Parathyroid adenoma (tissue), 2 donors: ENCODE data around the gene POLR3GL.

Experiments used
- H2AFZ ChIP-seq: fragments of 300-600 bp; sonication (generic); one replicate; pipeline ENCODE4 v1.7.0; 2017; ENCODE audit warnings: antibody characterized with exemption, mild to moderate bottlenecking
- H3K27ac ChIP-seq: fragments of 300-600 bp; sonication (generic); one replicate; pipeline ENCODE4 v1.7.0; 2017
- H3K27me3 ChIP-seq: fragments of 300-600 bp; sonication (generic); one replicate; pipeline ENCODE4 v1.7.0; 2017; ENCODE audit warnings: low read length; ENCODE audit not compliant: control insufficient read depth, insufficient read depth
- H3K36me3 ChIP-seq: fragments of 300-600 bp; sonication (generic); one replicate; pipeline ENCODE4 v1.7.0; 2017; ENCODE audit warnings: low read length; ENCODE audit not compliant: control insufficient read depth, insufficient read depth
- H3K4me1 ChIP-seq: fragments of 300-600 bp; sonication (generic); one replicate; pipeline ENCODE4 v1.7.0; 2017; ENCODE audit warnings: control low read depth
- H3K4me2 ChIP-seq: fragments of 300-600 bp; sonication (generic); one replicate; pipeline ENCODE4 v1.7.0; 2017; ENCODE audit warnings: low read length
- H3K4me3 ChIP-seq: fragments of 300-600 bp; sonication (generic); one replicate; pipeline ENCODE4 v1.7.0; 2017; ENCODE audit warnings: low read depth, low read length
- H3K79me2 ChIP-seq: fragments of 300-600 bp; sonication (generic); one replicate; pipeline ENCODE4 v1.7.0; 2017; ENCODE audit warnings: control low read depth
- H3K9ac ChIP-seq: fragments of 300-600 bp; sonication (generic); one replicate; pipeline ENCODE4 v1.7.0; 2017; ENCODE audit warnings: mild to moderate bottlenecking
- H3K9me3 ChIP-seq: fragments of 300-600 bp; sonication (generic); one replicate; pipeline ENCODE4 v1.7.0; 2017; ENCODE audit warnings: low read length; ENCODE audit not compliant: control insufficient read depth
- CTCF ChIP-seq: fragments of 300-600 bp; sonication (generic); IDR thresholded peaks from one replicate; pipeline ENCODE4 v1.7.0; 2017; ENCODE audit warnings: antibody characterized with exemption, mild to moderate bottlenecking
- donor health status: primary hyperparathyroidism.

Gene POLR3GL

GRCh38 chr1:145999321-146000024 lies 35.0 kb downstream of the POLR3GL start:
- peaks cover 12% of the 10 kb centered on the region for H3K4me1 ChIP-seq
- H2AFZ ChIP-seq = peak overlapping the region; percentile 35
- H3K9ac ChIP-seq = no peak overlapping the region
- peaks cover 18% of the 10 kb centered on the region for H3K36me3 ChIP-seq
- peak overlapping the region; percentile 100 for H3K27ac ChIP-seq
- H3K79me2 ChIP-seq = peaks cover 24% of the 10 kb centered on the region
- H3K9me3 ChIP-seq = peaks cover 9% of the 10 kb centered on the region
- H3K4me2 ChIP-seq = peak overlapping the region; percentile 96
- H3K27me3 ChIP-seq = no peaks in the 10 kb centered on the region
- H3K4me3 ChIP-seq = peak overlapping the region; percentile 100
- no peak for TF ChIP-seq CTCF

- H3K27ac ChIP-seq = peak overlapping the region; percentile 4
- no peak overlapping the region for H3K9ac ChIP-seq
- peaks cover 12% of the 10 kb centered on the region for H3K4me1 ChIP-seq
- no peaks in the 10 kb centered on the region for H3K27me3 ChIP-seq
- H3K9me3 ChIP-seq = no peaks in the 10 kb centered on the region
- no peaks in the 10 kb centered on the region for H3K36me3 ChIP-seq
- peaks cover 6% of the 10 kb centered on the region for H3K79me2 ChIP-seq
- H3K4me2 ChIP-seq = no peak overlapping the region
- TF ChIP-seq CTCF = no peak
- no peak overlapping the region for H2AFZ ChIP-seq
- no peak overlapping the region for H3K4me3 ChIP-seq
Measured at GRCh38 chr1:146001709-146002108, 37.2 kb downstream of the POLR3GL start.

GRCh38 chr1:146007489-146008133 lies 43.1 kb downstream of the POLR3GL start:
- H3K9me3 ChIP-seq = no peaks in the 10 kb centered on the region
- peak overlapping the region; percentile 81 for H3K27ac ChIP-seq
- H3K27me3 ChIP-seq = no peaks in the 10 kb centered on the region
- no peaks in the 10 kb centered on the region for H3K36me3 ChIP-seq
- no peaks in the 10 kb centered on the region for H3K4me1 ChIP-seq
- H3K4me3 ChIP-seq = peak overlapping the region; percentile 18
- peaks cover 3% of the 10 kb centered on the region for H3K79me2 ChIP-seq
- no peak overlapping the region for H2AFZ ChIP-seq
- no peak overlapping the region for H3K4me2 ChIP-seq
- H3K9ac ChIP-seq = no peak overlapping the region
- TF ChIP-seq CTCF = no peak

- H3K9ac ChIP-seq = no peak overlapping the region
- no peak overlapping the region for H3K4me2 ChIP-seq
- H3K4me3 ChIP-seq = no peak overlapping the region
- H3K36me3 ChIP-seq = no peaks in the 10 kb centered on the region
- no peaks in the 10 kb centered on the region for H3K4me1 ChIP-seq
- H3K27ac ChIP-seq = peak overlapping the region; percentile 36
- no peak for TF ChIP-seq CTCF
- peaks cover 3% of the 10 kb centered on the region for H3K79me2 ChIP-seq
- H3K9me3 ChIP-seq = no peaks in the 10 kb centered on the region
- no peaks in the 10 kb centered on the region for H3K27me3 ChIP-seq
- H2AFZ ChIP-seq = no peak overlapping the region
Measured at GRCh38 chr1:146010126-146010738, 45.7 kb downstream of the POLR3GL start.
